ENCODE measurements around the gene RASSF7.

Gene RASSF7

GRCh38 chr11:565921-566509 is 5.2 kb downstream of the RASSF7 start:
- DNase-seq (ENCODE audit: insufficient read length, low spot score), result no peak
- FAIRE-seq, result no peak
- TF ChIP-seq CTCF (IDR thresholded peaks at IDR 0.05; ENCODE audit: insufficient read depth, missing control alignments), result no peak

DNA sequence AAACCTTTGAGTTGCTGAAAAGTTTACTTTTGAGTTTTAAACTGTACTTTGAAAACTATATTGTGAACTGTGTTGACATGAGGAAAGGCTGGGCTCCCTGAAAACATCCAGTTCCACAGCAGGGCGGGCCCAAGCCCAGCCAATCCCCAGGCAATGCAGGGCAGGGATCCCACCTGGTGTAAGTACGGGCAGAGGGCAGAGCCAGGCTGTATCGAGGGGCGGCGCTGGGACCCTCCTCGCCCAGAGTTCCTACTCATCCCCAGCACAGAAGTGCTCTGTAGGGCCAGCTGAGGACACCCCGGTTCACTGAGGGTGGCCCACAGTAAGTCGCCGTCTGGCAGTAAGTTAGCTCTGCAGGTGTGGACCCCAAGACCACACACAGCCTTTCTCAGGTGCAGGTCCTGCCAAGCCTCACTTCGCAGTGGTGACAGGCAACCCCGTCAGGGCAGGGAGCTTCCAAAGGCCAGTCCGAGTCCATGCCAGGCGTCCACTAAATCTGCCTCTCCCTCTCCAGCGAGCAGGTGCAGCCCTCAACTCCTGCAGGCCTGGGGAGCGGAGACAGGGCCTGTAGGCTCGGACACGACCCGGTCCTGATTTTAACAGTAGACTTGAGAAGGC is 6.3 kb downstream of the RASSF7 start:
- DNase-seq (ENCODE audit: insufficient read length, low spot score) (no peak), FAIRE-seq (no peak)
- TF ChIP-seq CTCF (IDR thresholded peaks at IDR 0.05; ENCODE audit: insufficient read depth, missing control alignments), result no peak

- FAIRE-seq (no peak), DNase-seq (ENCODE audit: insufficient read length, low spot score) (no peak)
- TF ChIP-seq CTCF (IDR thresholded peaks at IDR 0.05; ENCODE audit: insufficient read depth, missing control alignments), result no peak
Measured at GRCh38 chr11:567629-568292, 7.0 kb downstream of the RASSF7 start.

GRCh38 chr11:568306-569157 is 7.8 kb downstream of the RASSF7 start:
- no peak for TF ChIP-seq CTCF (IDR thresholded peaks at IDR 0.05; ENCODE audit: insufficient read depth, missing control alignments)
- FAIRE-seq (no peak), DNase-seq (ENCODE audit: insufficient read length, low spot score) (peak; percentile 80)

GRCh38 chr11:569158-569885 is 8.6 kb downstream of the RASSF7 start:
- FAIRE-seq (no peak), DNase-seq (ENCODE audit: insufficient read length, low spot score) (no peak)
- no peak for TF ChIP-seq CTCF (IDR thresholded peaks at IDR 0.05; ENCODE audit: insufficient read depth, missing control alignments)

DNA sequence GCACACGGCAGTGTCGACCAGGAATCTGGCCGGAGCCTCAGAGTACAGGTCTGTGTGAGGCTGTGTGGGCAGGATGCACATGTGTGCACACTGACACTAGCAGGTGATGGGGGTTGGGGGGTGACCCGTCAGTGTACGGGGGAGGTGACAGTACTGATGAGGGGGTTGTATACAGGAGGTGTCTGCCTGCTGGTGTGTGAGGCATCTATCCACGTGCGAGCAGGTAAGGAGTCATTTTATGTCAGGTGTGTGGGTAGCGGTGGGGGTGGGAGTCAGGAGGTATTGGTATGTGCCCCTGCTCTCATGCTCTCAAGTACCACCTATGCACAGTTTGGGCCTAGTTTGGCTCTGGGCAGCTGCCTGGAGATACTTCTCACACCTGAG is 11.0 kb downstream of the RASSF7 start:
- DNase-seq (ENCODE audit: insufficient read length, low spot score), result no peak
- no peak for TF ChIP-seq CTCF (IDR thresholded peaks at IDR 0.05; ENCODE audit: insufficient read depth, missing control alignments)
- no peak for FAIRE-seq

Data from D721Med (cell line).